Activated CD4-positive, alpha-beta T cell treated with anti-CD3 and anti-CD28 coated beads, Interleukin-2, amount 50 U/mL, for 48 hours (primary cell): ENCODE measurements around the gene IFFO2.

Source experiments
- DNase-seq, 2 experiments: peaks; one replicate each; pipeline ENCODE4 v3.0.0-alpha.2; 2020

IFFO2 gene

GRCh38 chr1:18949686-18950400 lies 6.6 kb downstream of the IFFO2 start:
- peak; percentile 49 to 53 for DNase-seq

GRCh38 chr1:18948913-18949685 lies 7.4 kb downstream of the IFFO2 start:
- no peak for DNase-seq

- peak; percentile 68 to 79 for DNase-seq
Observed at GRCh38 chr1:18948048-18948912, 8.2 kb downstream of the IFFO2 start.

GRCh38 chr1:18947570-18947969 lies 8.9 kb downstream of the IFFO2 start:
- DNase-seq: no peak

GRCh38 chr1:18946550-18947381 lies 9.7 kb downstream of the IFFO2 start:
- DNase-seq: no peak

- no peak for DNase-seq
Observed at GRCh38 chr1:18945401-18945849, 11.1 kb downstream of the IFFO2 start.

DNA sequence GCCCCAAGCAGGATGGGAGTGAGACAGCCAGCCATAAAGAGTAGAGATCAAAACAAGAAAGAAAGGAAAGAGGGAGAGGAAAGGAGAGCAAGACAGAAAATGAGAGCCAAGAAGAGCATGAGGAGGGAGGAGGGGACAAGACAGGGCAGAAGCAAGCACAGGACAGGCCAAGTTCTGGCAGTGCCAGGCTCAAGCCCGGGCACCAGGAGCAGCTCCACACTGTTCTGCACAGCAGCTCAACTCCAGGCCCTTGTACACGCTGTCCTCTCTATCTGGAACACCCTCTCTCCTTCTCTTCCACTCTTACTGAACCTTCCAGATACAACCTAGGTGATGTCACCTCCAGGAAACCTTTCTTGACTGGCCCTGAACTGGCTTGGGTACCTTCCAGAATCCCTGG lies 11.7 kb downstream of the IFFO2 start:
- DNase-seq: no peak

GRCh38 chr1:18943914-18944572 lies 12.4 kb downstream of the IFFO2 start:
- DNase-seq: no peak

DNA sequence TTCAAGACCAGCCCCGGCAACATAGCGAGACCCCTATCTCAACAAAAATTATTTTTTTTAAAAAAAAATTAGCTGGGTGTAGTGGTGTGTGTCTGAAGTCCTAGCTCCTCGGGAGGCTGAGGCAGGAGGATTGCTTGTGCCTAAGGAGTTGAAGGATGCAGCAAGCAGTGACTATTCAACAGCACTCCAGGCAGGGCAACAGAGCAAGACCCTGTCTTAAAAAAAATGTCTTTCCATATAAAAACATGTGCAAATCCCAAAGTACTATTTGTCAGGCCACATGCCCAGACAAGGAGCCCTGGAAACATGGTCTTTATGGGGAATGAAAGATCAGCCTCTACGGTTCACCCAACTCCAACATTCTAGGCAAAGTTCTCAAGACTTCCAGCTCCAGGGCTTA lies 13.3 kb downstream of the IFFO2 start:
- no peak for DNase-seq

- DNase-seq: no peak
Observed at GRCh38 chr1:18942340-18942739, 14.1 kb downstream of the IFFO2 start.

- no peak for DNase-seq
Observed at GRCh38 chr1:18941221-18942141, 15.0 kb downstream of the IFFO2 start.

- DNase-seq: no peak
Observed at GRCh38 chr1:18940303-18941020, 16.0 kb downstream of the IFFO2 start.

DNA sequence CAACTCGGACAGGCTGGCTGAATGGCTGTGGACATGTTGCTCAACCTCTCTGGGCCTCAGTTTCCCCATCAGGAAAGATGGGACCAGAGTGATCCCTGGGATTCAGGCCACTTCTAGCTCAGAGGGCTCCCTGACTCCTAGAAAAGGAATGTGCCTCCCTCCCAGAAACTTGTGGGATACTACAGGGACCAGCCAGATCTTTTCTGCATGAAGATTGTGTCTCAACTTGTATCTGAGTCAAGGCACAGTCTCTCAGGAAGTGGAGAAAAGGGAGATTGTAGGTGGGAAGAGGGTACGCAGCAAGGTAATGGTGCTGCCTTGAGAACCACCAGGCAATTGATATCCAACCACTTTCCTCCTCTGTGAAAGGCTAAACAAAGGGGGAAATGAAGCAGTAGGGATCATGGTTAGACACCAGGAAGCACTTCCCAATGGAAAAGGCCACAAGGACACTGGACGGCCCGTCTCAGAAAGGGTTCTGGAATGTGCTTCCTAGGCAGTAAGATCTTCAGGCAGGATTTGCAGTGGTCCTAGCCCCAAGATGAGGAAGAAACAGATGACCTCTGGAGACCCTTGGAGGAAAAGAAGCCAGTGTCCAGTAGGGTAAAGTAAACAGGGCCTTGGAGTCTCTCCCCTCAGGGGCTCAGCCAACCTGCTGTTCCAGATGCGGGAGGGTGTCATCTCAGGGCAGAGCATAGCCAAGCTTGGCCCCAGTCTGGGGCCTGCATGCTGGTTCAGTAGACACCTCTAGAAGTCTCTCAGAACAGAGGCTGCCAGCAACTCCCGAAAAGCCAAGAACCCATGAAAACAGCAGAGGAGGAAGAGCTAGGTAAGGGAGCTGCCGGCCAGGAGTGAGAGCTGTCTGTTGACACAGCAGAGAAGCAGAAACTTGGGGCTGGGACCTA lies 16.8 kb downstream of the IFFO2 start:
- no peak for DNase-seq

DNA sequence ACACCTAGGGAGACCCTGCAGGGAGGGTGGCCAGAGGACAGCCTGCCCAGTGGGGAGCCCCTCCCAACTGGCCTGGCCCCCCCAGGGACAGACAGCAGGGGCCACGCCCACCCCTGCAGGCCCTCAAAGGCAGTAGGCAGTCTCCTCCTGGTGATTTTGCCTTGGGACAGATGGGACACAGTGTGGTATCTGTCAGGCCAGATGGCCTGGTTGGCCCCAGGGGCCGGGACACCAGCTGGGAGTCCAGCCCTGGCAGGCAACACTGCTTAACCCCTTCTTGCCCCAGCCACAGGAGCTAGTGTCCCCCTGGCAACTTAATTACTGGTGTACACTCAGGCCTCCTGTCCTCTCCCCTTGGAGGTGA lies 17.8 kb downstream of the IFFO2 start:
- DNase-seq: no peak

DNA sequence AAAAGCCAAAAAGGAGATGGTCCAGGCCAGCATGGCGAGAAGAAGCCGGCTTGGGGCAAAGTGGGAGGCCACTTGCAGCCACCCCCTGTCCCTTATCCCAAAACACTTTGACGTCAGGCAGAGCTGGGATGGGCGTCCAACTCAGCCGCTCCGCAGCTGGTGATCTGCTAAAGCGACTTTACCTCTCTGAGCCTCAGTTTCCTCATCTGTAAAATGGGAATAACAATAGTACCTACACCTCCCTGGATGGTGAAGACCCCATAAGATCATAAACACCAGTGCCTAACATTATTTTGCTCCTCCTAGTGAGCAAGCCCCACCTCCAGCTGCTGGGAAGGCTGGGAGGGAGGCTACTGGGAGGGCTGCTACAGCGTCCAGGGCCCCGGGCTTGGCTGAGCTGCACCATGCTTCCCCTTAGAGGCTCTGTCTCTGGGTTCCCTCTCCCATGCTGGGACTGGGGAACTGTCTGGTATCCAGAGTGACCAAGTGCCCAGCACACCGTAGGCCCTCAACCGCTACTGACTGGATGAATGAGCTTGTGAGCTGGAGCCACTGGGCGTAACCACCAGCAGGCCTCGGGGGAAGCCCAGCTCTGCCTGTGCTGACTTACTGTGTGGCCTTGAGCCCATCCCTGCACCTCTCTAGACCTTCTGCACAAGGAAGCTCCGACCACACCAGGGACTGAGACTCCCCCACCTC lies 18.3 kb downstream of the IFFO2 start:
- DNase-seq: no peak

- DNase-seq: no peak
Observed at GRCh38 chr1:18937539-18937938, 18.9 kb downstream of the IFFO2 start.

DNA sequence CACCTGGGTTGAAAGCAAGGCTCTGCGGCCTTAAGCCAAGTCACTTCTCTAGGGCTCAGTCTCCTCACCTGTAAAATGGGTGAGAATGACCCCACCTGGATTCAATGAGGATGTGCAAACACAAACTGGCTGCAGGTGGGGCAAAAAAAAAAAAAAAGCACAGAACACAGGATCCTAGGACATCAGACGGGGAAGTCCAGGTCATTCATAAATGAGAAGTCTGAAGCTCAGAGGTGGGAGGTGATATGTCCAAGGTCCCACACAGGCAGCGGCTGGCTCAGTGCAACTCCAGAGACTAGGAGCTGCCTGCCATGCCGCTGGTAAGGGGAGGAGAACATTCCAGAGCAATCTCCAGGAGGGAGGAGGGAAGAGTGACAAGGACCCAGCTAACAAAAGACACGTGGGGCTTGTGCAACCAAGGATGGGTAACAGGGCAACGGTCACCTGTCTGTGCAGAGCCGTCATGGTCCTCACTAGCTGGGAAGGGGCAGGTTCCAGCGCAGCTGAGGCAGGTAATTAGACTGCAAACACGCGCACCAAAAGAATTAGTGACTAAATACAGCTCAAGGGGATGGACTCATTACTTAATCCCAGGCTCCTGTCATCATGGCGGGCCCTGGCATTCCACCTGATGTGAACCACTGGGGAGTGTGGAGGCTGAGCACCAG lies 19.5 kb downstream of the IFFO2 start:
- no peak for DNase-seq

- no peak for DNase-seq
Observed at GRCh38 chr1:18936471-18936813, 20.0 kb downstream of the IFFO2 start.
